Omental fat pad (tissue), 4 donors: ENCODE measurements around the gene ERI3. TPM values are rescaled to one million over a fixed set of nuclear protein-coding genes. Genes with fewer than 3 reads are reported as not detected.

ENCODE experiments used
- ATAC-seq: fragments of 150-250 bp; one replicate; pipeline ENCODE4 v1.9.1; 2016; ENCODE audit warnings: mild to moderate bottlenecking, moderate library complexity; ENCODE audit not compliant: low FRiP score
- DNase-seq: peaks from one replicate; pipeline ENCODE4 v3.0.0-alpha.2; 2019; ENCODE audit warnings: low spot score
- CTCF ChIP-seq, 3 donors: fragments of 450-650 bp; IDR thresholded peaks; one replicate each; pipeline ENCODE4 v1.5.1; 2016 to 2017; ENCODE audit warnings: antibody characterized with exemption in 3 of 3, mild to moderate bottlenecking in 3 of 3, moderate library complexity in 2 of 3
- total RNA-seq, 4 donors: library from RNA; depleted of rRNA; stranded (reverse); fragments of >200 nt; gene quantifications; one replicate each; pipeline ENCODE4 v1.1.0, GENCODE V29; 2016

The ERI3 gene
- total RNA-seq, 4 donors from 2014 or later = 27.6 to 36.3 (median 31.2) TPM

- ATAC-seq = no peak
- TF ChIP-seq CTCF (IDR thresholded peaks at IDR 0.05) = no peak
- no peak for DNase-seq
These were observed 108.3 kb downstream of the ERI3 start for GRCh38 chr1:44246806-44247205.

- DNase-seq (no peak), ATAC-seq (no peak)
- no peak for TF ChIP-seq CTCF (IDR thresholded peaks at IDR 0.05)
These were observed 110.1 kb downstream of the ERI3 start for GRCh38 chr1:44244986-44245385.

DNA sequence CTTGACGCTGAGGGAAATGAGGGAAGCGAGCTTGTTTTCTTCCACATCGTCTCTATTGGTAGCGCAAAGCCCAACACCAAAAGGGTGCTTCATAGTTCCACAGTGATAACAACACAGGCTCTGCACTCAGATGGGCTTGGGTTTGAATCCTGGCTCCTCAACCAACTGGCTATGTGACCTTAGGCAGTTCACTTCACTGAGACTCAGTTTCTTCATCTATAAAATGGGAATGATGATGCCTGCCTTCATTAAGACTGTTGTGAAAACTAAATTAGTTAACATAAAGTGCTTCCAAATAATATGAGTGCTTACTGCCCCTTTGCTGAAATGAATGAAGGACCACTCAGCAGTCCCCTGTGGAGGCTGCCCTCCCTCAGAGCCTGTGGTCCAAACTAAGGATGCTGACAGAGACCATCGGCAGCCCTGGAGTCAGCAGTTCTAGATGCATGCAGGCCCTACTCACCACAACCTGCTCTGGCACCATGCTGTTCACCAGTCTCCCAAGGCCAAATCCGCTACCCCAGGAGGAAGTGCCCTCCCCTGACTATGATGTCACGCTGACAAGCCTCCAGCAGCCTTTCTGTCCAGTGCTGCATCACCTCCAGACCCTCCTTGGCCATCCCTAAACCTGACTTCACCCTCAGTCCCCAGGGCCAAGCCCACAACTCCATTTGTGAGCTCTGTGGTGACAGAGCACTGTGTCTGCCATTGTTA, 111.1 kb downstream of the ERI3 start:
- no peak for DNase-seq
- ATAC-seq = no peak
- no peak for TF ChIP-seq CTCF (IDR thresholded peaks at IDR 0.05)

GRCh38 chr1:44242746-44243145, 112.3 kb downstream of the ERI3 start:
- ATAC-seq (no peak), DNase-seq (no peak)
- TF ChIP-seq CTCF (IDR thresholded peaks at IDR 0.05) = no peak

GRCh38 chr1:44240802-44241671, 114.0 kb downstream of the ERI3 start:
- DNase-seq (no peak), ATAC-seq (no peak)

GRCh38 chr1:44239961-44240371, 115.1 kb downstream of the ERI3 start:
- no peak for ATAC-seq
- TF ChIP-seq CTCF (IDR thresholded peaks at IDR 0.05) = no peak
- DNase-seq = no peak

More at GRCh38 chr1:44240802-44241671, 114.0 kb downstream of the ERI3 start:
- no peak for TF ChIP-seq CTCF (IDR thresholded peaks at IDR 0.05)
